GM12873 (cell line): ENCODE results near the gene WDR18.
A peak's percentile ranks its signal among the peaks of the same experiment; 100 is the strongest.

Source experiments
- CTCF ChIP-seq: IDR thresholded peaks from 2 replicates; pipeline ENCODE4 v1.5.1; 2012; ENCODE audit warnings: low read depth, mild to moderate bottlenecking, moderate library complexity, low read length, control low read depth; ENCODE audit not compliant: insufficient read depth; ENCODE audit errors: missing control alignments

Gene WDR18

GRCh38 chr19:964761-965694, 19.1 kb upstream of the WDR18 start:
- TF ChIP-seq CTCF: no peak

GRCh38 chr19:966485-967088, 17.6 kb upstream of the WDR18 start:
- no peak for TF ChIP-seq CTCF

- peak; percentile 71 for TF ChIP-seq CTCF
Observed at GRCh38 chr19:970695-971094, 13.4 kb upstream of the WDR18 start.

GRCh38 chr19:971795-972194, 12.3 kb upstream of the WDR18 start:
- TF ChIP-seq CTCF: no peak

GRCh38 chr19:972281-972680, 11.9 kb upstream of the WDR18 start:
- no peak for TF ChIP-seq CTCF

- TF ChIP-seq CTCF: no peak
Observed at GRCh38 chr19:973726-974563, 10.2 kb upstream of the WDR18 start.
